Measurements from ENCODE around the gene OR52E8.

GRCh38 chr11:5841797-5842196, 15.7 kb downstream of the OR52E8 start, which contains the start of gene OR52E6:
- no peak for TF ChIP-seq CTCF (IDR thresholded peaks at IDR 0.05)
- TF ChIP-seq EP300 (IDR thresholded peaks at IDR 0.05), result no peak
